Measurements from ENCODE around the gene PRRG4. TPM values are rescaled to one million over a fixed set of nuclear protein-coding genes. Genes with fewer than 3 reads are reported as not detected.
A peak's percentile ranks its signal among the peaks of the same experiment; 100 is the strongest.

Gene PRRG4
- total RNA-seq, 1 donor, result 0.36 TPM

DNA sequence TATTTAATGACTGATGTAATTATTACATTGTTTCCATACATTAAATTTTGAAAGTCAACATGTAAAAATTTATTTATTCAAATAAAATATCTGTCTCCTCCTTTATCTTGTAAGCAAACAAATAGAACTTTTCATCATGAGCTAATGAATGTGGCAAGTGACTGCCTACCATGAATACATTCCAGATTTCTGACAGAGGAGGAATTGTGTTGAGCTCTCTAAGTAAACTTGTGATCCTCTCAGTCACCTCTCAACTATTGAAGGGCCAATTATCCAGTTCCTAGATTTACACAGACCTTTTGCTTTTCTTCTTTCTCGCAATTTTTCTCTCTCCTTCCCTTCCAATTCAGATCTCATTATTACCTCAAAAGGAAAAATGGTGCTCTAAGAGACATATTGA is 21.5 kb downstream of the PRRG4 start:
- Histone ChIP-seq H3K27me3 (ENCODE audit: insufficient read depth, low read length) (peaks cover 3% of the 10 kb centered on the region), H4K20me1 (ENCODE audit: insufficient read depth, low read length) (no peaks in the 10 kb centered on the region), H2AFZ (ENCODE audit: low read length) (no peak overlapping the region), H3K4me3 (ENCODE audit: insufficient read depth, low read length) (no peak overlapping the region), H3K27ac (ENCODE audit: low read depth, low read length) (no peak overlapping the region), H3K4me2 (ENCODE audit: insufficient read depth, low read length) (no peak overlapping the region), H3K9me3 (ENCODE audit: low read depth, low read length) (no peaks in the 10 kb centered on the region), H3K79me2 (ENCODE audit: insufficient read depth, low read length) (no peaks in the 10 kb centered on the region), H3K4me1 (ENCODE audit: insufficient read depth, low read length) (no peaks in the 10 kb centered on the region), H3K36me3 (ENCODE audit: insufficient read depth, low read length) (no peaks in the 10 kb centered on the region)
- no peak for TF ChIP-seq CTCF (IDR thresholded peaks at IDR 0.05; ENCODE audit: extremely low read depth, low read depth, low read length)
- no peak for DNase-seq (ENCODE audit: insufficient read length, low spot score, missing footprints)

- Histone ChIP-seq H3K4me2 (ENCODE audit: insufficient read depth, low read length) (peak overlapping the region; percentile 47), H2AFZ (ENCODE audit: low read length) (peak overlapping the region; percentile 6), H3K36me3 (ENCODE audit: insufficient read depth, low read length) (no peaks in the 10 kb centered on the region), H3K79me2 (ENCODE audit: insufficient read depth, low read length) (no peaks in the 10 kb centered on the region), H3K4me1 (ENCODE audit: insufficient read depth, low read length) (no peaks in the 10 kb centered on the region), H4K20me1 (ENCODE audit: insufficient read depth, low read length) (no peaks in the 10 kb centered on the region), H3K27me3 (ENCODE audit: insufficient read depth, low read length) (peaks cover 6% of the 10 kb centered on the region), H3K27ac (ENCODE audit: low read depth, low read length) (no peak overlapping the region), H3K4me3 (ENCODE audit: insufficient read depth, low read length) (no peak overlapping the region), H3K9me3 (ENCODE audit: low read depth, low read length) (no peaks in the 10 kb centered on the region)
- DNase-seq (ENCODE audit: insufficient read length, low spot score, missing footprints), result peak; percentile 80
- no peak for TF ChIP-seq CTCF (IDR thresholded peaks at IDR 0.05; ENCODE audit: extremely low read depth, low read depth, low read length)
Observed at GRCh38 chr11:32852207-32852606, 22.5 kb downstream of the PRRG4 start.

DNA sequence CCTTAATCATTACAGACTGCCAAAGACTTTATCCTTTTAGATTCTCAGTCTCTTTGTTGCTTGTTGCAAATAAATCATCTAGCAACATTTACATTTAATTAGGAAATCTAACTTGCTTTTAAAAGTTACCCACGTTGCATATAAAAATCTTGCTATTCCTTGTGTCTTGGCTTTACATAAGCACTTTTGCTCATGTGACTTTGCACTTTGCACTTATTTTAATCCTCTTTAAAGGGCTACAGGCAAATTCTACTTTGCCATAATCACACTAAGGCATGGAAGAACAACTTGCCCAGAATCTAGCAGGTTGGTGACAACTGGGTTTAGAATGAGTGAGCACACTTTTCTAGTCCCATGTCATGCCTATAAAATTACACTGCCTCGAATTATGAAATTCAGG is 25.9 kb downstream of the PRRG4 start:
- no peak overlapping the region for H2AFZ ChIP-seq (ENCODE audit: low read length)
- H3K27ac ChIP-seq (ENCODE audit: low read depth, low read length), result no peak overlapping the region
- H3K4me3 ChIP-seq (ENCODE audit: insufficient read depth, low read length), result no peak overlapping the region
- H3K4me2 ChIP-seq (ENCODE audit: insufficient read depth, low read length), result no peak overlapping the region
- no peaks in the 10 kb centered on the region for H3K4me1 ChIP-seq (ENCODE audit: insufficient read depth, low read length)
- H3K79me2 ChIP-seq (ENCODE audit: insufficient read depth, low read length), result no peaks in the 10 kb centered on the region
- peaks cover 12% of the 10 kb centered on the region for H3K27me3 ChIP-seq (ENCODE audit: insufficient read depth, low read length)
- no peaks in the 10 kb centered on the region for H4K20me1 ChIP-seq (ENCODE audit: insufficient read depth, low read length)
- H3K9me3 ChIP-seq (ENCODE audit: low read depth, low read length), result no peaks in the 10 kb centered on the region
- no peaks in the 10 kb centered on the region for H3K36me3 ChIP-seq (ENCODE audit: insufficient read depth, low read length)
- no peak for TF ChIP-seq CTCF (IDR thresholded peaks at IDR 0.05; ENCODE audit: extremely low read depth, low read depth, low read length)
- DNase-seq (ENCODE audit: insufficient read length, low spot score, missing footprints), result no peak

GRCh38 chr11:32858731-32859130 is 29.0 kb downstream of the PRRG4 start:
- no peaks in the 10 kb centered on the region for H3K9me3 ChIP-seq (ENCODE audit: low read depth, low read length)
- no peak for TF ChIP-seq CTCF (IDR thresholded peaks at IDR 0.05; ENCODE audit: extremely low read depth, low read depth, low read length)

More at GRCh38 chr11:32858731-32859130, 29.0 kb downstream of the PRRG4 start:
- Histone ChIP-seq H3K27ac (ENCODE audit: low read depth, low read length) (no peak overlapping the region), H3K27me3 (ENCODE audit: insufficient read depth, low read length) (peaks cover 15% of the 10 kb centered on the region), H4K20me1 (ENCODE audit: insufficient read depth, low read length) (no peaks in the 10 kb centered on the region), H2AFZ (ENCODE audit: low read length) (no peak overlapping the region), H3K79me2 (ENCODE audit: insufficient read depth, low read length) (no peaks in the 10 kb centered on the region), H3K4me2 (ENCODE audit: insufficient read depth, low read length) (no peak overlapping the region), H3K36me3 (ENCODE audit: insufficient read depth, low read length) (no peaks in the 10 kb centered on the region), H3K4me1 (ENCODE audit: insufficient read depth, low read length) (no peaks in the 10 kb centered on the region), H3K4me3 (ENCODE audit: insufficient read depth, low read length) (no peak overlapping the region)
- no peak for DNase-seq (ENCODE audit: insufficient read length, low spot score, missing footprints)

Data from osteoblast (primary cell).